Keratinocyte (primary cell): ENCODE measurements around the gene ACAP3. TPM values are rescaled to one million over a fixed set of nuclear protein-coding genes. Genes with fewer than 3 reads are reported as not detected.

Experiments used
- DNase-seq: peaks from one replicate; pipeline ENCODE4 v3.0.0-alpha.2; 2011; ENCODE audit warnings: low read depth, missing footprints, low spot score
- FAIRE-seq: peaks from 2 replicates; lab custom pipeline; 2011; peaks lifted over from hg19 to GRCh38; lab: Jason Lieb, UNC
- H2AFZ ChIP-seq: 2 replicates; pipeline ENCODE4 v1.6.0; 2012; ENCODE audit warnings: low read length, control low read depth, inconsistent platforms; ENCODE audit not compliant: control insufficient read depth
- H3K27ac ChIP-seq: 2 replicates; pipeline ENCODE4 v1.5.1; 2011; ENCODE audit warnings: low read length; ENCODE audit not compliant: control insufficient read depth, insufficient read depth
- H3K27me3 ChIP-seq: 3 replicates; pipeline ENCODE4 v1.6.0; 2011; ENCODE audit warnings: low read length; ENCODE audit not compliant: control insufficient read depth, insufficient read depth; ENCODE audit errors: extremely low read depth
- H3K36me3 ChIP-seq, 2 experiments: 2 replicates in 1 of 2; 3 replicates in 1 of 2; pipeline ENCODE4 v1.5.1; 2011; ENCODE audit warnings: low read length in 2 of 2, mild to moderate bottlenecking in 1 of 2; ENCODE audit not compliant: control insufficient read depth in 2 of 2, insufficient read depth in 2 of 2; ENCODE audit errors: extremely low read depth in 1 of 2
- H3K4me1 ChIP-seq: 3 replicates; pipeline ENCODE4 v1.5.1; 2011; ENCODE audit warnings: low read length; ENCODE audit not compliant: control insufficient read depth, insufficient read depth; ENCODE audit errors: extremely low read depth
- H3K4me2 ChIP-seq: 3 replicates; pipeline ENCODE4 v1.6.0; 2011; ENCODE audit warnings: low read depth, low read length; ENCODE audit not compliant: control insufficient read depth, insufficient read depth; ENCODE audit errors: extremely low read depth
- H3K4me3 ChIP-seq, 3 experiments: fragments of 200-600 bp in 1 of 3; sonication (generic) in 1 of 3; 2 replicates in 2 of 3; 3 replicates in 1 of 3; pipeline ENCODE4 v1.5.1; 2011 to 2016; ENCODE audit warnings: low read length in 3 of 3, mild to moderate bottlenecking in 3 of 3, control low read depth in 2 of 3, inconsistent platforms in 1 of 3, low read depth in 1 of 3, mixed read lengths in 1 of 3, mixed run types in 1 of 3, moderate library complexity in 1 of 3; ENCODE audit not compliant: control insufficient read depth in 2 of 3, insufficient read depth in 2 of 3; ENCODE audit errors: extremely low read depth in 1 of 3
- H3K79me2 ChIP-seq: 2 replicates; pipeline ENCODE4 v1.6.0; 2012; ENCODE audit warnings: low read length; ENCODE audit not compliant: control insufficient read depth, insufficient read depth
- H3K9ac ChIP-seq: 3 replicates; pipeline ENCODE4 v1.6.0; 2011; ENCODE audit warnings: low read length; ENCODE audit not compliant: control insufficient read depth, insufficient read depth; ENCODE audit errors: extremely low read depth
- H3K9me1 ChIP-seq: 3 replicates; pipeline ENCODE4 v1.6.0; 2011; ENCODE audit warnings: low read length; ENCODE audit not compliant: control insufficient read depth, insufficient read depth; ENCODE audit errors: extremely low read depth
- H3K9me3 ChIP-seq: 2 replicates; pipeline ENCODE4 v1.5.1; 2012; ENCODE audit warnings: low read depth, low read length; ENCODE audit not compliant: control insufficient read depth
- H4K20me1 ChIP-seq: 3 replicates; pipeline ENCODE4 v1.6.0; 2011; ENCODE audit warnings: low read length; ENCODE audit not compliant: control insufficient read depth, insufficient read depth; ENCODE audit errors: extremely low read depth
- EZH2 ChIP-seq: IDR thresholded peaks from one replicate; pipeline ENCODE4 v1.6.1; 2012; ENCODE audit warnings: inconsistent platforms, mild to moderate bottlenecking, low read length, moderate library complexity
- dilution Hi-C: fragments of 300-500 bp; cut with MboI; formaldehyde crosslinking; loops from one replicate; pipeline ENCODE4 v1.7.0; 2020; ENCODE audit warnings: low sequenced_read_pairs; ENCODE audit not compliant: extremely low pct_ligation_motif_present
- polyA plus RNA-seq, 5 experiments: library from polyadenylated mRNA; depleted of rRNA in 3 of 5; stranded (reverse) in 3 of 5; stranded (forward) in 1 of 5; unstranded in 1 of 5; fragments of >200 nt; gene quantifications; 1 replicate in 1 of 5; 2 replicates in 3 of 5; 3 replicates in 1 of 5; pipeline versions ENCODE4 v1.2.1 to v1.2.3, GENCODE V29; 2011 to 2012; ENCODE audit warnings: missing spikeins in 2 of 5, low read depth in 1 of 5, low replicate concordance in 1 of 5
- TF ChIP-seq, protein P1 (sequence below), 3 experiments: IDR thresholded peaks in 1 of 3; conservative IDR thresholded peaks in 1 of 3; optimal IDR thresholded peaks in 1 of 3; 2 replicates in 2 of 3; 3 replicates in 1 of 3; pipeline versions ENCODE3 to v1.5.1; 2011; ENCODE audit warnings: low read length in 3 of 3, mild to moderate bottlenecking in 3 of 3, moderate library complexity in 2 of 3, control low read depth in 1 of 3, inconsistent platforms in 1 of 3; ENCODE audit not compliant: insufficient read depth in 2 of 3; ENCODE audit errors: extremely low read depth in 1 of 3

Gene ACAP3
- polyA plus RNA-seq, 1 donor (not counting 4 experiments of a cell fraction or from before 2014, with no cell fraction given): 17.4 TPM

DNA sequence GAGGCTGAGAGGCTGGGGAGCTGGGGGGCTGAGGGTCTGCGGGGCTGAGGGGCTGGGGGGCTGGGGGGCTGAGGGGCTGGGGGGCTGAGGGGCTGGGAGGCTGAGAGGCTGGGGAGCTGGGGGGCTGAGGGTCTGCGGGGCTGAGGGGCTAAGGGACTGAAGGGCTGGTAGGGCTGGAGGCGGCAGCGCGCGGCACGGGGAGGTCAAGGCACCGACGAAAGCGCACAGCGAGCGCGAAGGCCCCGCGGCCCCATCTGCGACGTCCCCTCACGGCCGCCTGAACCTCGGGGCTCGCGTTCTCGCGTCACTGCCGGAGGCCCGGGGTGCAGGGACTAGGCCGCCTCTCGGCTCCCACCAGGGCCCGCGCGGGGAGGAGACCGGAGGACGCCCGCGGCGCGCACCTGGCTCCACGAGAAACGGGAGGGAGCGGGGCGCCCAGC is 16.4 kb upstream of the ACAP3 start:
- Histone ChIP-seq H4K20me1 (peaks cover 8% of the 10 kb centered on the region), H3K4me1 (peaks cover 18% of the 10 kb centered on the region), H3K9ac (peak overlapping the region; percentile 88), H3K27ac (peak overlapping the region; percentile 74), H3K9me1 (no peaks in the 10 kb centered on the region), H3K4me3 (peak overlapping the region; percentile 77 to 100 (median 77)), H3K4me2 (peak overlapping the region; percentile 37), H3K9me3 (no peaks in the 10 kb centered on the region), H2AFZ (no peak overlapping the region), H3K36me3 (peaks cover 21 to 22% of the 10 kb centered on the region in 2 experiments), H3K27me3 (no peaks in the 10 kb centered on the region), H3K79me2 (peaks cover 76% of the 10 kb centered on the region)
- DNase-seq: no peak
- TF ChIP-seq, protein P1, sequence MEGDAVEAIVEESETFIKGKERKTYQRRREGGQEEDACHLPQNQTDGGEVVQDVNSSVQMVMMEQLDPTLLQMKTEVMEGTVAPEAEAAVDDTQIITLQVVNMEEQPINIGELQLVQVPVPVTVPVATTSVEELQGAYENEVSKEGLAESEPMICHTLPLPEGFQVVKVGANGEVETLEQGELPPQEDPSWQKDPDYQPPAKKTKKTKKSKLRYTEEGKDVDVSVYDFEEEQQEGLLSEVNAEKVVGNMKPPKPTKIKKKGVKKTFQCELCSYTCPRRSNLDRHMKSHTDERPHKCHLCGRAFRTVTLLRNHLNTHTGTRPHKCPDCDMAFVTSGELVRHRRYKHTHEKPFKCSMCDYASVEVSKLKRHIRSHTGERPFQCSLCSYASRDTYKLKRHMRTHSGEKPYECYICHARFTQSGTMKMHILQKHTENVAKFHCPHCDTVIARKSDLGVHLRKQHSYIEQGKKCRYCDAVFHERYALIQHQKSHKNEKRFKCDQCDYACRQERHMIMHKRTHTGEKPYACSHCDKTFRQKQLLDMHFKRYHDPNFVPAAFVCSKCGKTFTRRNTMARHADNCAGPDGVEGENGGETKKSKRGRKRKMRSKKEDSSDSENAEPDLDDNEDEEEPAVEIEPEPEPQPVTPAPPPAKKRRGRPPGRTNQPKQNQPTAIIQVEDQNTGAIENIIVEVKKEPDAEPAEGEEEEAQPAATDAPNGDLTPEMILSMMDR (optimal IDR thresholded peaks at IDR 0.05 in 1 of 3, IDR thresholded peaks at IDR 0.05 in 1 of 3, conservative IDR thresholded peaks at IDR 0.05 in 1 of 3; ENCODE audit: extremely low read depth in 1 of 3, insufficient read depth in 2 of 3, low read length in 3 of 3): no peak
- TF ChIP-seq EZH2: no peak
- FAIRE-seq: no peak
- dilution Hi-C loops: no loop called here

DNA sequence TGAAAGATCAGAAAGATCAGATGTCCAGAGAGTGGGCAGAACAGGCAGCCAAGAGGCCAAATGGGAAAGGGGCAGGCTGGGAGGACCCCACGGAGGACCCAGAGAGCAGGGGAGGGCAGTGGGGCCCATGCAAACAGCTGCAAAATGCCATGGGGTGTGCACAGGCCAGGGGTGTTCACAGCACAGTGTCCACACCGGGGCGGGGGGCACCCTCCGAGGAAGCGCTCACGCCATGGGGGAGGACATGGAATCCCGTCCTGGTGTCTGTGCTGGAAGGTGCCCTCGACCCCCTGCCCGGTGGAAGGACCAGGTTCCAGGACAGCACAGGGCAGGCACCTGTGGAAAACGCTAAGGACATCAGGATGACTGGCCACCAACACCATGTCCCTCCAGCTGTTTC is 15.2 kb upstream of the ACAP3 start:
- H3K27me3 ChIP-seq: no peaks in the 10 kb centered on the region
- H3K79me2 ChIP-seq: peaks cover 79% of the 10 kb centered on the region
- no peak overlapping the region for H3K27ac ChIP-seq
- DNase-seq (no peak), FAIRE-seq (no peak)
- dilution Hi-C loops: no loop called here
- peaks cover 22% of the 10 kb centered on the region in 2 experiments for H3K36me3 ChIP-seq
- TF ChIP-seq EZH2: no peak
- TF ChIP-seq, protein P1 (optimal IDR thresholded peaks at IDR 0.05 in 1 of 3, IDR thresholded peaks at IDR 0.05 in 1 of 3, conservative IDR thresholded peaks at IDR 0.05 in 1 of 3; ENCODE audit: extremely low read depth in 1 of 3, insufficient read depth in 2 of 3, low read length in 3 of 3): no peak
- H3K4me3 ChIP-seq: no peak overlapping the region
- H2AFZ ChIP-seq: no peak overlapping the region
- peaks cover 28% of the 10 kb centered on the region for H3K4me1 ChIP-seq
- H3K9ac ChIP-seq: no peak overlapping the region
- no peaks in the 10 kb centered on the region for H3K9me3 ChIP-seq
- peak overlapping the region; percentile 35 for H3K4me2 ChIP-seq
- H3K9me1 ChIP-seq: no peaks in the 10 kb centered on the region
- peaks cover 13% of the 10 kb centered on the region for H4K20me1 ChIP-seq
